ENCODE measurements around the gene GPR35. TPM values are rescaled to one million over a fixed set of nuclear protein-coding genes. Genes with fewer than 3 reads are reported as not detected.

Gene GPR35
- total and polyA plus RNA-seq, 2 of the 13 experiments (the other 11 are each of a cell fraction or from before 2014, with no cell fraction given): 27.1 to 44.2 TPM

- no peak overlapping the region for H3K4me2 ChIP-seq (ENCODE audit: low read depth, low read length)
- peaks cover 8 to 12% of the 10 kb centered on the region in 2 experiments; a peak in 4 of 5 replicates for H3K36me3 ChIP-seq (replicated peaks in 1 of 2; ENCODE audit: control insufficient read depth in 1 of 2, insufficient read depth in 2 of 2, low read length in 2 of 2)
- H3K9ac ChIP-seq (ENCODE audit: insufficient read depth, low read depth, low read length): no peak overlapping the region
- ChIA-PET POLR2A (interaction anchor here (0.6 to 7.1 kb wide), 2 partner anchors 19 to 55 kb away, joined by 3 to 46 read pairs; no protein-coding TSS in a partner anchor), CTCF (ENCODE audit: low intra/inter-chr PET ratio, low total read pairs) (no interaction called here)
- DNase-seq (ENCODE audit: low spot score): no peak
- peaks cover 47% of the 10 kb centered on the region for H3K4me1 ChIP-seq (ENCODE audit: insufficient read depth, low read length)
- H3K79me2 ChIP-seq (ENCODE audit: insufficient read depth, low read length): no peaks in the 10 kb centered on the region
- no peaks in the 10 kb centered on the region; a peak in 1 of 5 replicates for H3K27me3 ChIP-seq (ENCODE audit: control insufficient read depth in 1 of 2, insufficient read depth in 2 of 2, low read length in 2 of 2)
- 74% methylated on average over 19 of the region's 24 CpGs for WGBS (ENCODE audit: low lambda C conversion rate)
- in situ Hi-C loops (cut with HindIII; ENCODE audit: extremely low pct_ligation_motif_present, low pct_unique_long_range_greater_than_20kb): no loop called here
- no peak for FAIRE-seq
- no peak overlapping the region for H3K27ac ChIP-seq (ENCODE audit: extremely low read length, insufficient read depth, low read length)
- no peaks in the 10 kb centered on the region for H4K20me1 ChIP-seq (ENCODE audit: insufficient read depth, low read length)
- BruUV-seq (replicated peaks): no TSS peak
- no peak overlapping the region for H2AFZ ChIP-seq (ENCODE audit: low read length)
- intact Hi-C loops (cut with micrococcal nuclease; ENCODE audit: unreplicated experiment): no loop called here
- H3K4me3 ChIP-seq (replicated peaks in 1 of 3; ENCODE audit: insufficient read depth in 1 of 3, low read depth in 2 of 3, low read length in 3 of 3): no peak overlapping the region
- H3K9me3 ChIP-seq (ENCODE audit: low read length): no peaks in the 10 kb centered on the region
- peak; percentile 16 for ATAC-seq
- no peak for TF ChIP-seq REL (CRISPR knock-in tag; conservative IDR thresholded peaks at IDR 0.05)
- no peak for TF ChIP-seq NONO (IDR thresholded peaks at IDR 0.05)
- TF ChIP-seq NONO (CRISPR knock-in tag; conservative IDR thresholded peaks at IDR 0.05): peak; percentile 51; the same call in 1 of the 2 replicates
- TF ChIP-seq MXD4 (CRISPR knock-in tag; IDR thresholded peaks at IDR 0.05): no peak
- TF ChIP-seq ZNF556 (CRISPR knock-in tag; IDR thresholded peaks at IDR 0.05; ENCODE audit: borderline replicate concordance): 0 out of 2 replicates have a peak, but pooled peaks have one; percentile 27
- TF ChIP-seq ZBTB4 (CRISPR knock-in tag; IDR thresholded peaks at IDR 0.05; ENCODE audit: borderline replicate concordance): peak; percentile 33; the same call in 1 of the 2 replicates
- TF ChIP-seq POLR2G (IDR thresholded peaks at IDR 0.05; ENCODE audit: low read depth, low read length): peak; percentile 47; the same call in 1 of the 2 replicates
- peak; percentile 4 for TF ChIP-seq RBM22 (optimal IDR thresholded peaks at IDR 0.05; ENCODE audit: low read length)
- TF ChIP-seq MTF1 (CRISPR knock-in tag; IDR thresholded peaks at IDR 0.05): no peak
- TF ChIP-seq SATB2 (CRISPR knock-in tag; IDR thresholded peaks at IDR 0.05): no peak
- TF ChIP-seq ZNF280B (CRISPR knock-in tag; IDR thresholded peaks at IDR 0.05; ENCODE audit: borderline replicate concordance): peak; percentile 12
- no peak for TF ChIP-seq AHR (CRISPR knock-in tag; IDR thresholded peaks at IDR 0.05)
- 0 out of 2 replicates have a peak, but pooled peaks have one; percentile 32 for TF ChIP-seq NFIB (CRISPR knock-in tag; IDR thresholded peaks at IDR 0.05; ENCODE audit: borderline replicate concordance)
- TF ChIP-seq ZBTB38 (CRISPR knock-in tag; IDR thresholded peaks at IDR 0.05): peak; percentile 39; the same call in 1 of the 2 replicates
- no peak for TF ChIP-seq ZMYM4 (CRISPR knock-in tag; IDR thresholded peaks at IDR 0.05)
- no peak for TF ChIP-seq U2AF1 (optimal IDR thresholded peaks at IDR 0.05; ENCODE audit: low read depth, low read length)
- peak; percentile 48 for TF ChIP-seq ZBTB33 (CRISPR knock-in tag; IDR thresholded peaks at IDR 0.05)
Measured at GRCh38 chr2:240624011-240624949, 1.0 kb upstream of the GPR35 start.
